Glutamatergic neuron (in vitro differentiated cells): Measurements from ENCODE around the gene DPP3. TPM values are rescaled to one million over a fixed set of nuclear protein-coding genes. Genes with fewer than 3 reads are reported as not detected.
A peak's percentile ranks its signal among the peaks of the same experiment; 100 is the strongest.

Experiments
- DNase-seq: peaks from one replicate; pipeline ENCODE4 v3.0.0; 2022
- H3K27ac Mint-ChIP-seq: one replicate; pipeline ENCODE4 v1.8.0; 2020; ENCODE audit warnings: mild to moderate bottlenecking, mixed read lengths, inconsistent platforms; ENCODE audit not compliant: unreplicated experiment
- H3K27me3 Mint-ChIP-seq: one replicate; pipeline ENCODE4 v1.8.0; 2020; ENCODE audit warnings: mild to moderate bottlenecking, moderate library complexity, mixed read lengths, inconsistent platforms; ENCODE audit not compliant: unreplicated experiment
- H3K36me3 Mint-ChIP-seq: one replicate; pipeline ENCODE4 v1.8.0; 2020; ENCODE audit warnings: mild to moderate bottlenecking, mixed read lengths, inconsistent platforms; ENCODE audit not compliant: unreplicated experiment
- H3K4me1 Mint-ChIP-seq: one replicate; pipeline ENCODE4 v1.8.0; 2020; ENCODE audit warnings: mild to moderate bottlenecking, low read depth, mixed read lengths, inconsistent platforms; ENCODE audit not compliant: unreplicated experiment
- H3K4me3 Mint-ChIP-seq: one replicate; pipeline ENCODE4 v1.8.0; 2020; ENCODE audit warnings: mild to moderate bottlenecking, mixed read lengths, inconsistent platforms; ENCODE audit not compliant: unreplicated experiment
- H3K9me3 Mint-ChIP-seq: one replicate; pipeline ENCODE4 v1.8.0; 2020; ENCODE audit warnings: mild to moderate bottlenecking, moderate library complexity, mixed read lengths, inconsistent platforms; ENCODE audit not compliant: unreplicated experiment
- total RNA-seq: library from RNA; stranded (reverse); fragmentation: NEBNext Ultra II Directional; extraction: Animal tissue kit (Norgen Biotek cat#: 25700); gene quantifications from one replicate; pipeline ENCODE4 v1.2.1, GENCODE V29; 2021; ENCODE audit not compliant: unreplicated experiment
- TF ChIP-seq, protein P1 (sequence below): fragments of 200-600 bp; sonication (generic); IDR thresholded peaks from one replicate; pipeline ENCODE4 v1.5.0; 2021; ENCODE audit not compliant: partially characterized antibody, unreplicated experiment

Gene DPP3
- total RNA-seq, 1 donor from 2014 or later: 72.0 TPM

DNA sequence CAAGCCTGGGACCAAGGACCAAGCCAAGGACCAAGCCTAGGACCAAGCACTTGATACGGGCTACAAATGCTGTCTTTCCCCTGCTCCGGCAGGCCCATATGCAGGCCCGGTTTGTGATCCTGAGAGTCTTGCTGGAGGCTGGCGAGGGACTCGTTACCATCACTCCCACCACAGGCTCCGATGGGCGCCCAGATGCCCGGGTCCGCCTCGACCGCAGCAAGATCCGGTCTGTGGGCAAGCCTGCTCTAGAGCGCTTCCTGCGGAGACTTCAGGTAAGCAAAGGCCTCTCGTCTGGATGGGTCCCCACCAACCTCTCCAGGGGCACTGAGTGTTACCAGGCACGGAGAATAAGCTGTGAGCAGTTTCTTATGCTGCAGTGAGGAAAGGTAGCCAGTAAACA, 17.0 kb downstream of the DPP3 start:
- Mint-ChIP-seq H3K9me3 (no peaks in the 10 kb centered on the region), H3K4me3 (no peak overlapping the region), H3K27me3 (no peaks in the 10 kb centered on the region), H3K27ac (no peak overlapping the region), H3K4me1 (peaks cover 1% of the 10 kb centered on the region), H3K36me3 (peaks cover 4% of the 10 kb centered on the region)
- TF ChIP-seq, protein P1, sequence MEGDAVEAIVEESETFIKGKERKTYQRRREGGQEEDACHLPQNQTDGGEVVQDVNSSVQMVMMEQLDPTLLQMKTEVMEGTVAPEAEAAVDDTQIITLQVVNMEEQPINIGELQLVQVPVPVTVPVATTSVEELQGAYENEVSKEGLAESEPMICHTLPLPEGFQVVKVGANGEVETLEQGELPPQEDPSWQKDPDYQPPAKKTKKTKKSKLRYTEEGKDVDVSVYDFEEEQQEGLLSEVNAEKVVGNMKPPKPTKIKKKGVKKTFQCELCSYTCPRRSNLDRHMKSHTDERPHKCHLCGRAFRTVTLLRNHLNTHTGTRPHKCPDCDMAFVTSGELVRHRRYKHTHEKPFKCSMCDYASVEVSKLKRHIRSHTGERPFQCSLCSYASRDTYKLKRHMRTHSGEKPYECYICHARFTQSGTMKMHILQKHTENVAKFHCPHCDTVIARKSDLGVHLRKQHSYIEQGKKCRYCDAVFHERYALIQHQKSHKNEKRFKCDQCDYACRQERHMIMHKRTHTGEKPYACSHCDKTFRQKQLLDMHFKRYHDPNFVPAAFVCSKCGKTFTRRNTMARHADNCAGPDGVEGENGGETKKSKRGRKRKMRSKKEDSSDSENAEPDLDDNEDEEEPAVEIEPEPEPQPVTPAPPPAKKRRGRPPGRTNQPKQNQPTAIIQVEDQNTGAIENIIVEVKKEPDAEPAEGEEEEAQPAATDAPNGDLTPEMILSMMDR: no peak
- DNase-seq: no peak

DNA sequence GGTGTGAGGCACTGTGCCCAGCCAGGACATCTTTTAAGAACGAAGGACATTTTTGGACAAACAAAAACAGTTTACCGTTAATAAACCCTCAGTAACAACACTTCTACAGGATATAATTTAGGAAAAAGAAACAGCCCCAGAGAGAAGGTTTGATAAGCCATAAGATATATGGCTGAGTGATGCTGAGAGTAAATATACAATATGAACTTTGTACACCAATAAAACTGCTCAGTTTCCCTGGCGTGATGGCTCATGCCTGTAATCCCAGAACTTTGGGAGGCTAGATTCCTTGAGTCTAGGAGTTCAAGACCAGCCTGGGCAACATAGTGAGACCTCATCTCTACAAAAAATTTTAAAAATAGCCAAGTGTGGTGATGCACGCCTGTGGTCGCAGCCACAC, 18.3 kb downstream of the DPP3 start:
- H3K4me3 Mint-ChIP-seq: no peak overlapping the region
- H3K9me3 Mint-ChIP-seq: no peaks in the 10 kb centered on the region
- no peaks in the 10 kb centered on the region for H3K36me3 Mint-ChIP-seq
- no peak for DNase-seq
- no peaks in the 10 kb centered on the region for H3K27me3 Mint-ChIP-seq
- H3K27ac Mint-ChIP-seq: no peak overlapping the region
- no peaks in the 10 kb centered on the region for H3K4me1 Mint-ChIP-seq
- TF ChIP-seq, protein P1: no peak

DNA sequence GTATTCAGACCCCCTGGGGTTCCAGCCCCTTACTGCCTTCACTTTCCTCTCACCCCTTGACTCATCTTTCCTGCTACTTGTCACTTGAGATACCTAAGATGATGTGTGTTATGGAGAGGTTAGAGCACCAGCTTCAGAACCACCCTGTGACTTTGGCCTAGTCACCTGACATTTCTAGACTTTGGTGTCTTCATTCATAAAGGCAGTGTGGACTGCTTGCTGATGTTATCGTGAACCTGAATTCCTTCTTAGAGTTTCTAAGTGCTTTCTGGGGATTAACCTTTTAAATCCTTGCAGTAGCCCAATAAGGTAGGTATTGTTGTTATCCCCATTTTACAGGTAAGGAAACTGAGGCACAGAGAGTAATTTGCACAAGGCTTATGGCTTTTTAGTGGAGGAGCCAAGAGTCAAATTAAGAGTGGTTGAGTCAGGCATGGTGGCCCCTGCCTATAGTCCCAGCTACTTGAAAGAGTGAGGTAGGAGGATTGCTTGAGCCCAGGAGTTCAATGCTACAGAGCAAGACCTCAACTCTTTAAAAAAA, 25.1 kb downstream of the DPP3 start:
- H3K27ac Mint-ChIP-seq: no peak overlapping the region
- H3K4me3 Mint-ChIP-seq: no peak overlapping the region
- no peaks in the 10 kb centered on the region for H3K4me1 Mint-ChIP-seq
- no peak for DNase-seq
- no peaks in the 10 kb centered on the region for H3K9me3 Mint-ChIP-seq
- TF ChIP-seq, protein P1: no peak
- no peaks in the 10 kb centered on the region for H3K36me3 Mint-ChIP-seq
- no peaks in the 10 kb centered on the region for H3K27me3 Mint-ChIP-seq

DNA sequence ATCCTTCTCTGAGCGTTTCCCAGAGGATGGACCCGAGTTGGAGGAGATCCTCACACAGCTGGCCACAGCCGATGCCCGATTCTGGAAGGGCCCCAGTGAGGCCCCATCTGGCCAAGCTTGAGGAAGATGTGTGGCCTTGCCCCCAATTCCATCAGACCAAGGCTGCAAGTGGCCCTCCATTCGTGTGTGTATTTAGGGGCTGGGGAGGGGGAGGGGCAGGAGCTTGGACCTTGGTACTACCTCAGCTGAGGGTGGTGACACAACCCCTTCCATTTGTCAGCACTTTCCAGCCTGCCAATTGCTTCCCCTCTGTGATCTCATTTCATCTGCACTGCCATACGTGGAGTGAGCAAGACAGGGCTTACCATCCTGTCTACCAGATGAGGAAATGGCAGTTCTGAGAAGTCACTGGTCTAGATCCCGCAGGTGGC, 28.9 kb downstream of the DPP3 start:
- TF ChIP-seq, protein P1: no peak
- H3K4me3 Mint-ChIP-seq: no peak overlapping the region
- H3K36me3 Mint-ChIP-seq: no peaks in the 10 kb centered on the region
- peaks cover 7% of the 10 kb centered on the region for H3K4me1 Mint-ChIP-seq
- H3K9me3 Mint-ChIP-seq: no peaks in the 10 kb centered on the region
- no peak overlapping the region for H3K27ac Mint-ChIP-seq
- peaks cover 7% of the 10 kb centered on the region for H3K27me3 Mint-ChIP-seq
- DNase-seq: no peak

DNA sequence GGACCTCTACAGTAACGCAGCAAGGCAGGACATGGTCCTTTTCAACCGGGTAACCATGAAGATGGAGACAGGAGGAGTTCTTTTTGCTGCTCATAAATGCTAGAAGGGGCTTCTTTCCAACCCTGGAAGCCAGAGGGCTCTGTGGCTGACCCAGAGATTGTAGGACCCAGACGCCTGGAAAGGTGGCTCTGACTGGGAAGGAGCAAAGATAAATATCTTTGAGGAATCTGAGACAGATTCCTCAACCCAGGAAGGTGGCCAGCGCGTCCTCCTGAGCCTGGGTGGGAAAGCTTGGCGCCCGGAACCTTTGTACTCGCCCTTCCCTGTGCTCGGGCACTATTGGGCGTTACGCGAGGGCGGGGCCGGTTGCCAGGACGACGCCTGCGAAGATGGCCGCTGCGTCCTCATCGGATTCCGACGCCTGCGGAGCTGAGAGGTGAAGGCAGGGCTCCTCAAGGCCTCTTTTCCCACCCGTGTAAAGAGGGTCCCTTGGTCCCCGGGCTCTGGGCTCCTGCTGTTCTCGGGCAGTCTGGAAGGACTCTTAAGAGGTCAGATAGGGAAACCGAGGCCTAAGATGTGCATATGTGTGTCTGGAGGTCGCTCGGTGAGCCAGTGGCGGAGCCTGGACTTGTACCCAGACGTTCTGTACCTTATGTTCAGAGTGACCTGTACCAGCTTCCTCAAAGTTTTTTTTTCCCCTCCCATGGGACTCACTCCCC, 30.2 kb downstream of the DPP3 start, which contains the start of gene BBS1:
TSS of gene BBS1 (plus strand) at position 365 of the 719 bp plus-strand sequence. CDS start at position 390, 25 bp downstream.
- Mint-ChIP-seq H3K4me1 (peaks cover 7% of the 10 kb centered on the region), H3K4me3 (peak within 1 kb of the TSS; percentile 98), H3K27ac (peak within 1 kb of the TSS; percentile 93), H3K9me3 (no peaks in the 10 kb centered on the region), H3K36me3 (no peaks in the 10 kb centered on the region), H3K27me3 (peaks cover 7% of the 10 kb centered on the region)
- DNase-seq: peak; percentile 91
- TF ChIP-seq, protein P1: no peak
